ENCODE data around the gene METAP1D. TPM values are rescaled to one million over a fixed set of nuclear protein-coding genes. Genes with fewer than 3 reads are reported as not detected.

The METAP1D gene
- total RNA-seq, 1 donor from 2014 or later: 8.2 TPM

DNA sequence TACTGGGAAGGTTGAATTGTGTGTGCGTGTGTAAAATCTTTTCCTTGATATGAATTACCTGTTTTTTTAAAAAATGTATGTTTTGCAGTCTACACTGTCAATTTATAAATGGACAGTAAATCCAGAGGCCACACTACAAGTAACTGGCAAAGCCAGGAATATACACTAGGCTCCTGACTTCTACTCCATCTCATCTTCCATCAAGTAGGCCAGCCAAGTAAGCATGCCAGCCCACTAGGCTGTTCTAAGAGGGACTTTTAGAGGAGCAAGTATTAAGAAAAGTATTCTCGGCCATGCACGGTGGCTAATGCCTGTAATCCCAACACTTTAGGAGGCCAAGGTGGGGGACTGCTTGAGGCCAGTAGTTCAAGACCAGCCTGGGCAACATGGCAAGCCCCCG is 13.0 kb upstream of the METAP1D start:
- H4K20me1 ChIP-seq (ENCODE audit: low read depth): no peaks in the 10 kb centered on the region
- no peak for DNase-seq (ENCODE audit: low spot score)
- H3K4me1 ChIP-seq: no peaks in the 10 kb centered on the region
- no peak overlapping the region for H3K27ac Mint-ChIP-seq
- no peak overlapping the region for H3K4me2 ChIP-seq
- no peaks in the 10 kb centered on the region for H3K9me3 Mint-ChIP-seq
- no peaks in the 10 kb centered on the region for H3K9me3 ChIP-seq (ENCODE audit: low read depth)
- H3K9ac ChIP-seq: no peak overlapping the region
- no peaks in the 10 kb centered on the region for H3K27me3 ChIP-seq
- TF ChIP-seq EZH2 (IDR thresholded peaks at IDR 0.05) (no peak), EZH2phosphoT487 (IDR thresholded peaks at IDR 0.05) (no peak)
- TF ChIP-seq, protein P1, sequence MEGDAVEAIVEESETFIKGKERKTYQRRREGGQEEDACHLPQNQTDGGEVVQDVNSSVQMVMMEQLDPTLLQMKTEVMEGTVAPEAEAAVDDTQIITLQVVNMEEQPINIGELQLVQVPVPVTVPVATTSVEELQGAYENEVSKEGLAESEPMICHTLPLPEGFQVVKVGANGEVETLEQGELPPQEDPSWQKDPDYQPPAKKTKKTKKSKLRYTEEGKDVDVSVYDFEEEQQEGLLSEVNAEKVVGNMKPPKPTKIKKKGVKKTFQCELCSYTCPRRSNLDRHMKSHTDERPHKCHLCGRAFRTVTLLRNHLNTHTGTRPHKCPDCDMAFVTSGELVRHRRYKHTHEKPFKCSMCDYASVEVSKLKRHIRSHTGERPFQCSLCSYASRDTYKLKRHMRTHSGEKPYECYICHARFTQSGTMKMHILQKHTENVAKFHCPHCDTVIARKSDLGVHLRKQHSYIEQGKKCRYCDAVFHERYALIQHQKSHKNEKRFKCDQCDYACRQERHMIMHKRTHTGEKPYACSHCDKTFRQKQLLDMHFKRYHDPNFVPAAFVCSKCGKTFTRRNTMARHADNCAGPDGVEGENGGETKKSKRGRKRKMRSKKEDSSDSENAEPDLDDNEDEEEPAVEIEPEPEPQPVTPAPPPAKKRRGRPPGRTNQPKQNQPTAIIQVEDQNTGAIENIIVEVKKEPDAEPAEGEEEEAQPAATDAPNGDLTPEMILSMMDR (IDR thresholded peaks at IDR 0.05): no peak
- H3K27ac ChIP-seq: no peak overlapping the region
- no peak overlapping the region for H3K4me3 Mint-ChIP-seq
- no peak overlapping the region for H2AFZ ChIP-seq (replicated peaks)
- H3K4me1 Mint-ChIP-seq: no peaks in the 10 kb centered on the region
- peaks cover 9% of the 10 kb centered on the region for H3F3A ChIP-seq (ENCODE audit: low read depth)
- H3K36me3 ChIP-seq: no peaks in the 10 kb centered on the region
- no peaks in the 10 kb centered on the region for H3K27me3 Mint-ChIP-seq (ENCODE audit: insufficient read depth, low read depth)
- H3K79me2 ChIP-seq (ENCODE audit: low read depth): no peaks in the 10 kb centered on the region
- H3K36me3 Mint-ChIP-seq: peaks cover 15% of the 10 kb centered on the region
- H3K4me3 ChIP-seq: no peak overlapping the region

DNA sequence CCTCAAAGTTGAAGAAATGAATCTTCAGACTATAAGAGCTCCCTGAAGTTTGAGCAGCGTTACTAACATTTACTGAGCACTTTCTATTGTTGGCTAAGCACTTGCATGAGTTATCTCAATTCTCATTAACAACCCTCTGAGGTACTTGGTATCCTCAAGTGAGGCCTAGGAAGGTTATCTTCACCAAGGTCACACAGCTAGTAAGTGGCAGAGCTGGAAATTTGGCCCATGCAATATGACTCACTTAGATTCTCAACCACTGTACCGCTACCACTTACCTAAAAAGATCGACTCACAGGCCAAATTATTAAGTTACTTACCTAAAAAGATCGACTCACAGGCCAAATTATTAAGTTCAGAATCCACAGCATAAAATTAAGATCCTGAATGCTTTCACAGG is 8.7 kb upstream of the METAP1D start:
- peaks cover 5% of the 10 kb centered on the region for H3K4me1 Mint-ChIP-seq
- no peak for DNase-seq (ENCODE audit: low spot score)
- Histone ChIP-seq H3K79me2 (ENCODE audit: low read depth) (no peaks in the 10 kb centered on the region), H4K20me1 (ENCODE audit: low read depth) (no peaks in the 10 kb centered on the region), H3K4me2 (no peak overlapping the region), H3K27ac (no peak overlapping the region), H3K36me3 (no peaks in the 10 kb centered on the region), H3F3A (ENCODE audit: low read depth) (peaks cover 3% of the 10 kb centered on the region), H2AFZ (replicated peaks) (no peak overlapping the region), H3K4me3 (no peak overlapping the region), H3K27me3 (no peaks in the 10 kb centered on the region), H3K9ac (no peak overlapping the region), H3K9me3 (ENCODE audit: low read depth) (no peaks in the 10 kb centered on the region), H3K4me1 (peaks cover 3% of the 10 kb centered on the region)
- H3K4me3 Mint-ChIP-seq: no peak overlapping the region
- H3K27me3 Mint-ChIP-seq (ENCODE audit: insufficient read depth, low read depth): peaks cover 7% of the 10 kb centered on the region
- no peaks in the 10 kb centered on the region for H3K36me3 Mint-ChIP-seq
- H3K9me3 Mint-ChIP-seq: no peaks in the 10 kb centered on the region
- H3K27ac Mint-ChIP-seq: no peak overlapping the region
- TF ChIP-seq, protein P1 (IDR thresholded peaks at IDR 0.05): no peak
- TF ChIP-seq EZH2 (IDR thresholded peaks at IDR 0.05) (no peak), EZH2phosphoT487 (IDR thresholded peaks at IDR 0.05) (no peak)

DNA sequence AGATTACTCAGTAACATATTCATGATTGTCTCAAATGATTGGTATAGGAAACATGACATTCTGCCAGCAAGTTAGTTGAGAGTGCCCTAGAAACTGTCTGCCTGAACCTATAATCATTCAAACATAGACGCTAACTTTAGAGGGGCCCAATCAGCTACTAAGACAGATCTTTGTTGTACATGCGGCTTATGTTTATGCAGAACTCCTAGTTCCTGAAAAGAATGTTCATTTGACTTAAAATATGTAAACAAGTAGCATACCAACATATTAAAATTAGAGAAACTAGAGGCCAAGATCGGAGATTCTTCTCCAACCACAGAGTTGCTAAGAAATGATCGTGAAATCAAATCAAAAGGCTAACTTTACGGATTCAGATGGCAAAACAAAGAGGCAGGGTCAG is 4.2 kb upstream of the METAP1D start:
- Histone ChIP-seq H3K27me3 (peaks cover 35% of the 10 kb centered on the region), H3K79me2 (ENCODE audit: low read depth) (no peaks in the 10 kb centered on the region), H2AFZ (replicated peaks) (no peak overlapping the region), H3K4me1 (peaks cover 7% of the 10 kb centered on the region), H3K4me3 (no peak overlapping the region), H3K9ac (no peak overlapping the region), H3K4me2 (no peak overlapping the region), H3K36me3 (no peaks in the 10 kb centered on the region), H3F3A (ENCODE audit: low read depth) (no peaks in the 10 kb centered on the region), H3K27ac (no peak overlapping the region), H4K20me1 (ENCODE audit: low read depth) (no peaks in the 10 kb centered on the region), H3K9me3 (ENCODE audit: low read depth) (no peaks in the 10 kb centered on the region)
- no peak overlapping the region for H3K4me3 Mint-ChIP-seq
- TF ChIP-seq, protein P1 (IDR thresholded peaks at IDR 0.05): no peak
- TF ChIP-seq EZH2 (IDR thresholded peaks at IDR 0.05) (no peak), EZH2phosphoT487 (IDR thresholded peaks at IDR 0.05) (no peak)
- H3K36me3 Mint-ChIP-seq: no peaks in the 10 kb centered on the region
- H3K9me3 Mint-ChIP-seq: no peaks in the 10 kb centered on the region
- peaks cover 9% of the 10 kb centered on the region for H3K27me3 Mint-ChIP-seq (ENCODE audit: insufficient read depth, low read depth)
- no peak overlapping the region for H3K27ac Mint-ChIP-seq
- no peak for DNase-seq (ENCODE audit: low spot score)
- H3K4me1 Mint-ChIP-seq: peaks cover 13% of the 10 kb centered on the region

Measured in neural progenitor cell (in vitro differentiated cells).